K562 (cell line): ENCODE results near the gene FOXO3. TPM values are rescaled to one million over a fixed set of nuclear protein-coding genes. Genes with fewer than 3 reads are reported as not detected.

ENCODE experiments used
- ATF7 ChIP-seq: fragments of 450-650 bp; IDR thresholded peaks from 2 replicates; pipeline ENCODE4 v1.7.1; 2014; ENCODE audit warnings: mild to moderate bottlenecking, moderate library complexity
- BACH1 ChIP-seq: fragments of 200-800 bp; sonication (Bioruptor generic); IDR thresholded peaks from 2 replicates; pipeline ENCODE4 v1.6.1; 2016; ENCODE audit warnings: missing genetic modification characterization, missing compliant biosample characterization
- BCOR ChIP-seq: fragments of 450-650 bp; IDR thresholded peaks from 2 replicates; pipeline ENCODE4 v1.6.1; 2016
- CREB1 ChIP-seq, 2 experiments: sonication (generic) in 1 of 2; formaldehyde crosslinking in 1 of 2; IDR thresholded peaks; 2 replicates each; pipeline versions ENCODE4 v1.6.1 to v1.8.0; 2012 to 2022; ENCODE audit warnings: inconsistent platforms in 1 of 2, mild to moderate bottlenecking in 1 of 2, missing genetic modification reagents in 1 of 2, moderate library complexity in 1 of 2
- CTBP1 ChIP-seq: fragments of 450-650 bp; IDR thresholded peaks from 2 replicates; pipeline ENCODE4 v1.6.1; 2016; ENCODE audit warnings: borderline replicate concordance
- E2F3 ChIP-seq: fragments of 250-450 bp; sonication (Bioruptor Pico); IDR thresholded peaks from 2 replicates; pipeline ENCODE4 v1.4.0; 2020; ENCODE audit warnings: mild to moderate bottlenecking
- FOXJ3 ChIP-seq: sonication (generic); formaldehyde crosslinking; IDR thresholded peaks from 2 replicates; pipeline ENCODE4 v1.4.0; 2020; ENCODE audit warnings: mild to moderate bottlenecking, missing genetic modification reagents
- HDAC3 ChIP-seq: fragments of 450-650 bp; IDR thresholded peaks from 2 replicates; pipeline ENCODE4 v1.6.1; 2018; ENCODE audit warnings: borderline replicate concordance, mild to moderate bottlenecking, moderate library complexity; ENCODE audit not compliant: partially characterized antibody
- KDM5B ChIP-seq: fragments of 200-600 bp; sonication (generic); IDR thresholded peaks from 2 replicates; pipeline ENCODE4 v1.6.1; 2012; ENCODE audit warnings: low read depth, mild to moderate bottlenecking, moderate library complexity, low read length, control low read depth, inconsistent platforms; ENCODE audit not compliant: insufficient replicate concordance
- L3MBTL2 ChIP-seq: fragments of 450-650 bp; IDR thresholded peaks from 2 replicates; pipeline ENCODE4 v1.6.1; 2016; ENCODE audit warnings: mild to moderate bottlenecking, moderate library complexity
- MEF2D ChIP-seq: conservative IDR thresholded peaks from 2 replicates; pipeline ENCODE4 v1.6.1; 2016; ENCODE audit warnings: low read depth, missing genetic modification characterization, missing compliant biosample characterization
- NELFE ChIP-seq: IDR thresholded peaks from 2 replicates; pipeline ENCODE4 v1.6.1; 2011; ENCODE audit warnings: mild to moderate bottlenecking; ENCODE audit not compliant: insufficient read depth, insufficient read length
- POLR2G ChIP-seq: fragments of 200-400 bp; formaldehyde crosslinking; IDR thresholded peaks from 2 replicates; pipeline ENCODE4 v1.6.1; 2017; ENCODE audit warnings: low read depth, mild to moderate bottlenecking, antibody characterized with exemption, low read length, moderate library complexity
- PTTG1 ChIP-seq: fragments of 450-650 bp; IDR thresholded peaks from 2 replicates; pipeline ENCODE4 v1.6.1; 2016; ENCODE audit warnings: low read depth, mild to moderate bottlenecking, missing genetic modification characterization, missing compliant biosample characterization
- SMARCA5 ChIP-seq: fragments of 450-650 bp; IDR thresholded peaks from 2 replicates; pipeline ENCODE4 v1.6.1; 2016
- SP2 ChIP-seq: IDR thresholded peaks from 2 replicates; pipeline ENCODE4 v1.6.1; 2011; ENCODE audit warnings: mild to moderate bottlenecking, low read depth, low read length, moderate library complexity; ENCODE audit not compliant: poor library complexity, severe bottlenecking; ENCODE audit errors: extremely low read depth
- YY1 ChIP-seq, 3 experiments: IDR thresholded peaks; 2 replicates each; pipeline ENCODE4 v1.6.1; 2011; ENCODE audit warnings: low read length in 2 of 3, mild to moderate bottlenecking in 2 of 3, moderate library complexity in 2 of 3, borderline replicate concordance in 1 of 3, control low read depth in 1 of 3, low read depth in 1 of 3; ENCODE audit not compliant: insufficient read depth in 3 of 3, insufficient replicate concordance in 2 of 3, control insufficient read depth in 1 of 3, insufficient read length in 1 of 3; ENCODE audit errors: extremely low read depth in 1 of 3
- ZBTB5 ChIP-seq: fragments of 450-650 bp; IDR thresholded peaks from 2 replicates; pipeline ENCODE4 v1.6.1; 2017; ENCODE audit warnings: antibody characterized with exemption
- ZNF354B ChIP-seq: fragments of 250-450 bp; sonication (Bioruptor Pico); IDR thresholded peaks from 2 replicates; pipeline ENCODE4 v1.4.0; 2020
- ZNF707 ChIP-seq: fragments of 250-450 bp; sonication (Bioruptor Pico); conservative IDR thresholded peaks from 2 replicates; pipeline ENCODE4 v1.8.0; 2022; ENCODE audit warnings: inconsistent platforms, mild to moderate bottlenecking, moderate library complexity
- ZNF77 ChIP-seq: fragments of 250-450 bp; sonication (Bioruptor Pico); IDR thresholded peaks from 2 replicates; pipeline ENCODE4 v1.5.0; 2020
- polyA plus RNA-seq, 8 experiments: library from polyadenylated mRNA; depleted of rRNA in 4 of 8; stranded (reverse) in 5 of 8; unstranded in 3 of 8; fragments of >200 nt; fragmentation: Nextera tagmentation in 2 of 8; fragmentation: Illumina TruSeq in 1 of 8; extraction: Ambion mirVana in 2 of 8; extraction: Trizol in 1 of 8; gene quantifications; 2 replicates each; pipeline versions ENCODE4 v1.2.1 to v1.2.3, GENCODE V29; 2011 to 2014; ENCODE audit warnings: inconsistent platforms in 1 of 8, missing spikeins in 1 of 8
- total RNA-seq, 7 experiments: library from RNA; depleted of rRNA in 6 of 7; stranded (reverse); fragments of >200 nt in 6 of 7; fragmentation: Illumina TruSeq in 2 of 7; extraction: Trizol in 2 of 7; gene quantifications; 2 replicates each; pipeline versions ENCODE4 v1.2.1 to v1.2.3, GENCODE V29; 2011 to 2021; ENCODE audit warnings: low replicate concordance in 1 of 7
- TF ChIP-seq, protein P1 (sequence below): fragments of 250-450 bp; sonication (Bioruptor Pico); IDR thresholded peaks from 2 replicates; pipeline ENCODE4 v1.4.0; 2020; ENCODE audit warnings: mild to moderate bottlenecking, moderate library complexity
- TF ChIP-seq, protein P2 (sequence below): fragments of 450-650 bp; IDR thresholded peaks from 2 replicates; pipeline ENCODE4 v1.7.0; 2016; ENCODE audit warnings: borderline replicate concordance

Gene FOXO3
- total and polyA plus RNA-seq, 9 of the 15 experiments (the other 6 are each of a cell fraction or from before 2014, with no cell fraction given), result 3.0 to 14.6 (median 6.0) TPM

GRCh38 chr6:108557494-108558371 is 3.0 kb upstream of the FOXO3 start (continued):
- TF ChIP-seq BACH1 (tag) (no peak), ATF7 (peak; percentile 8; the same call in 1 of the 2 replicates), HDAC3 (no peak), PTTG1 (no peak), E2F3 (CRISPR knock-in tag) (peak; percentile 72), ZNF77 (CRISPR knock-in tag) (no peak), CREB1 (IDR thresholded peaks at IDR 0.05) (no peak), CREB1 (CRISPR knock-in tag; IDR thresholded peaks at IDR 0.05) (no peak), POLR2G (peak; percentile 82), FOXJ3 (no peak), SP2 (no peak), MEF2D (tag) (no peak), ZBTB5 (no peak), ZNF707 (CRISPR knock-in tag) (no peak), BCOR (0 out of 2 replicates have a peak, but pooled peaks have one; percentile 5), NELFE (no peak), ZNF354B (CRISPR knock-in tag) (no peak), L3MBTL2 (peak; percentile 85), CTBP1 (peak; percentile 44; the same call in 1 of the 2 replicates), SMARCA5 (no peak), KDM5B (peak; percentile 28), YY1 (IDR thresholded peaks at IDR 0.05; ENCODE audit: borderline replicate concordance in 1 of 3, control insufficient read depth in 1 of 3, extremely low read depth in 1 of 3, insufficient read depth in 3 of 3, insufficient read length in 1 of 3, insufficient replicate concordance in 2 of 3, low read depth in 1 of 3, low read length in 2 of 3) (peak; percentile 8 to 86 (median 68))
- TF ChIP-seq, protein P1, sequence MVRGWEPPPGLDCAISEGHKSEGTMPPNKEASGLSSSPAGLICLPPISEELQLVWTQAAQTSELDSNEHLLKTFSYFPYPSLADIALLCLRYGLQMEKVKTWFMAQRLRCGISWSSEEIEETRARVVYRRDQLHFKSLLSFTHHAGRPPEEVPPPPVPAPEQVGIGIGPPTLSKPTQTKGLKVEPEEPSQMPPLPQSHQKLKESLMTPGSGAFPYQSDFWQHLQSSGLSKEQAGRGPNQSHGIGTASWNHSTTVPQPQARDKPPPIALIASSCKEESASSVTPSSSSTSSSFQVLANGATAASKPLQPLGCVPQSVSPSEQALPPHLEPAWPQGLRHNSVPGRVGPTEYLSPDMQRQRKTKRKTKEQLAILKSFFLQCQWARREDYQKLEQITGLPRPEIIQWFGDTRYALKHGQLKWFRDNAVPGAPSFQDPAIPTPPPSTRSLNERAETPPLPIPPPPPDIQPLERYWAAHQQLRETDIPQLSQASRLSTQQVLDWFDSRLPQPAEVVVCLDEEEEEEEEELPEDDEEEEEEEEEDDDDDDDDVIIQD (CRISPR knock-in tag), result no peak
- TF ChIP-seq, protein P2, sequence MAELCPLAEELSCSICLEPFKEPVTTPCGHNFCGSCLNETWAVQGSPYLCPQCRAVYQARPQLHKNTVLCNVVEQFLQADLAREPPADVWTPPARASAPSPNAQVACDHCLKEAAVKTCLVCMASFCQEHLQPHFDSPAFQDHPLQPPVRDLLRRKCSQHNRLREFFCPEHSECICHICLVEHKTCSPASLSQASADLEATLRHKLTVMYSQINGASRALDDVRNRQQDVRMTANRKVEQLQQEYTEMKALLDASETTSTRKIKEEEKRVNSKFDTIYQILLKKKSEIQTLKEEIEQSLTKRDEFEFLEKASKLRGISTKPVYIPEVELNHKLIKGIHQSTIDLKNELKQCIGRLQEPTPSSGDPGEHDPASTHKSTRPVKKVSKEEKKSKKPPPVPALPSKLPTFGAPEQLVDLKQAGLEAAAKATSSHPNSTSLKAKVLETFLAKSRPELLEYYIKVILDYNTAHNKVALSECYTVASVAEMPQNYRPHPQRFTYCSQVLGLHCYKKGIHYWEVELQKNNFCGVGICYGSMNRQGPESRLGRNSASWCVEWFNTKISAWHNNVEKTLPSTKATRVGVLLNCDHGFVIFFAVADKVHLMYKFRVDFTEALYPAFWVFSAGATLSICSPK, result no peak
